GM20000 (cell line): ENCODE data around the gene HIVEP1.
A peak's percentile ranks its signal among the peaks of the same experiment; 100 is the strongest.

ENCODE experiments used
- DNase-seq: peaks from one replicate; pipeline ENCODE4 v3.0.0; 2012; ENCODE audit warnings: low spot score
- TF ChIP-seq, protein P1 (sequence below): IDR thresholded peaks from 2 replicates; pipeline ENCODE4 v1.5.1; 2012; ENCODE audit warnings: mild to moderate bottlenecking, control low read depth; ENCODE audit errors: extremely low read depth, missing control alignments

The HIVEP1 gene

DNA sequence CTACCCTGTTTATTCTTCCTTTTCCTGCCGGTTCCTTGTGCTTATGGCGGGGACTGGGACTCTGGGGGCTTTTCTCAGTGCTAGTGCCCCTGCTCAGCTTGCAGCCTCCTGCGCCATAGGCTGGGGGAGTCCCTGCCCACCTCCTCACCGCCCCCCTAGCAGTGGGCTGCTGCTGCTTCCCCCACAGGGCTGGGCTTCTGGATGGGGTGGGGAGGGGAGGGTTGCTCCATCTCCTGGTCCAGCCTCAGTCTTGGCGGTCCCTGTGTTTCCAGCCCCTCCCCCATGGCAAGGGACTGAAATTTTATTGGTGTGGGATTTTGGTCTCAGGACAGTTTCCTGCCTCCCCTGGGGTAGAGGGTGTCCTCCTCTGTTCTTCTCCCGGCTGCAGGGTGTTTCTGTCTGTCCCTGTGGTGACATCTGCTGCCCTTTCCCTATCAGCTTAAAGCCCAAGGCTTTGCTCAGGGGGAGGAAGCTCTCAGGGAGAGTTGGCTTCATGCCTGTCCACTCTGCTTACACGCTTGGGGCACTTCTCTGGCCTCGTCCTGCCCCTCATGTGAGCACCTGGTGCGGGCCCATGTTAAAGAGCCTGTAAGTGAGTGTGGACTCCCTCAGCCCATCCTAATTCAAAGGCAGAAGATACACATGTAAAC is 100.6 kb downstream of the HIVEP1 start:
- TF ChIP-seq, protein P1, sequence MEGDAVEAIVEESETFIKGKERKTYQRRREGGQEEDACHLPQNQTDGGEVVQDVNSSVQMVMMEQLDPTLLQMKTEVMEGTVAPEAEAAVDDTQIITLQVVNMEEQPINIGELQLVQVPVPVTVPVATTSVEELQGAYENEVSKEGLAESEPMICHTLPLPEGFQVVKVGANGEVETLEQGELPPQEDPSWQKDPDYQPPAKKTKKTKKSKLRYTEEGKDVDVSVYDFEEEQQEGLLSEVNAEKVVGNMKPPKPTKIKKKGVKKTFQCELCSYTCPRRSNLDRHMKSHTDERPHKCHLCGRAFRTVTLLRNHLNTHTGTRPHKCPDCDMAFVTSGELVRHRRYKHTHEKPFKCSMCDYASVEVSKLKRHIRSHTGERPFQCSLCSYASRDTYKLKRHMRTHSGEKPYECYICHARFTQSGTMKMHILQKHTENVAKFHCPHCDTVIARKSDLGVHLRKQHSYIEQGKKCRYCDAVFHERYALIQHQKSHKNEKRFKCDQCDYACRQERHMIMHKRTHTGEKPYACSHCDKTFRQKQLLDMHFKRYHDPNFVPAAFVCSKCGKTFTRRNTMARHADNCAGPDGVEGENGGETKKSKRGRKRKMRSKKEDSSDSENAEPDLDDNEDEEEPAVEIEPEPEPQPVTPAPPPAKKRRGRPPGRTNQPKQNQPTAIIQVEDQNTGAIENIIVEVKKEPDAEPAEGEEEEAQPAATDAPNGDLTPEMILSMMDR, result no peak
- DNase-seq, result peak; percentile 33

DNA sequence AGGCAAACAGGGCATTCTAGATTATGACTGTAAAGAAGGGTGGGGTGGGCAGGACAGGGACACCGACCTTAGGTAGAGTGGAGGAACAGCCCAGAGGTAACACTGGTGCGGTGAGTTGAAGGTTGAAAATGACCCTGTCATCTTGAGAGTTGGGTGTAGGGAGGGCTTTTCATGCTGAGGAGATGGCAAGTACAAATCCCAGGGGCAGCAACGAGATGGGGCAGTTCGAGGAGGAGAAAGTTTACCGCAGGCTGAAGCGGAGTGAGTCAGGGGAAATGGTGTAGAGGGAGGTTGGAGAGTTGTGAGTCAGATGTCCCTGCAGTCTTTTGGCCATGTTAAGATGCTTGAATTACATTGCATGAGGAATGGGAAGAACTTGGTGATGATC is 101.1 kb downstream of the HIVEP1 start:
- TF ChIP-seq, protein P1, result no peak
- DNase-seq, result peak; percentile 65

DNA sequence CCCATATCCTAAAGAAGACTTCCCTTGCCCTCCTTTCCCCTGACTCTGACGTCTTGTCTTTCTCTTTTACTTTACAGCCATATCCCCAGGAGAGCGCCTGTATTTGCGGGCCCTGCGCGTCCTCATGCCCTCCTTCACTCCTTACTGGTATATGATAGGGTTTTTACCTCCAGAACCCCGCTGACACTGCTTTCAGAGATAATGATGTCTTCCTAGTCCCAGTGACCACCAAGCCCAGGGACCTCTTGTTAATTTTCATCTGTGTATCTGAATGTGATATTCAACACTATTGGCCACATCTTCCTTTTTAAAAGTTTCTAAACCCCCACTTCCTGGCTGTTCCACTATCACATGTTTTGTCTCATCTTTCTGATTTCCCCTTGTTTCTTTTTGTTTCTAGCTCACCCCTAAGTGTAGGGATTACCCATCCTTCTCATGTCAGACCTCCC is 102.0 kb downstream of the HIVEP1 start:
- TF ChIP-seq, protein P1, result no peak
- peak; percentile 55 for DNase-seq

DNA sequence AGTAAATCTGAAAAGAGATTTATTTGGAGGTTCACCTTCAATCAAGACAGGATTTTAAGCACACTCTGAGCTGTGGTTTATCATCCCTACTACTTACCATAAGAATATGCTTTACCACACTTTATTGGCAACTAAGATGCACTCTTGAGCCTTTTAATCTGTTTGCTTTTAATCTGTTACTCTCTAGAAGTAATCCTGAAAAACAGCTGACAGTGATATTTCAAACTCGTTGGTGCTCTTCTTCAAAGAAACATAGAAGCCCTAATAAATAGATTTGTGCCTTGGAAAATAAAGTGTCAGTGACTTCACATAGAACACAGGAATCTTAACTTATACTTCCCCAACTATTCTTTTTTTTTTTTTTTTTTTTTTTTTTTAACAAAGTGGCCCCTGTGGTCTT is 102.9 kb downstream of the HIVEP1 start:
- DNase-seq, result no peak
- TF ChIP-seq, protein P1, result no peak

DNA sequence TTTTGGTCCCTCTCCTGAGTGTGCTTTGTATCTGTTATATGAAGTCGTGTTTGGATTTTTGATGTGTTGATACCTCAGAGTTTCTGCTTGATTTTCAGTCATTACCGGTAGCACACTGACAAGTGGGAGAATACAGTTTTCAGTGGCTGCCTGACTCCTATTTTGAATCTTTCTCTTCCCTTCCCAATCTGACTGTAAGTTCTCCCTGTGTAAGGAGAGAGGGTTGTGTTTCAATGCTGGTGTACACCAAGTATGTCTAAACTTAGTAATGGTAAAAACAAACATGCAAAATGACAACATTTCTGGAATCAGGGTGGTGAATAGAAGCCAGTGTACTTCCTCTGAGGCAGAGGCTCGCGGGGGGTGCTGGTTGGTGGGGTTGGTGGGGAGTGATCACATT is 103.4 kb downstream of the HIVEP1 start:
- DNase-seq, result peak; percentile 21
- TF ChIP-seq, protein P1, result no peak

DNA sequence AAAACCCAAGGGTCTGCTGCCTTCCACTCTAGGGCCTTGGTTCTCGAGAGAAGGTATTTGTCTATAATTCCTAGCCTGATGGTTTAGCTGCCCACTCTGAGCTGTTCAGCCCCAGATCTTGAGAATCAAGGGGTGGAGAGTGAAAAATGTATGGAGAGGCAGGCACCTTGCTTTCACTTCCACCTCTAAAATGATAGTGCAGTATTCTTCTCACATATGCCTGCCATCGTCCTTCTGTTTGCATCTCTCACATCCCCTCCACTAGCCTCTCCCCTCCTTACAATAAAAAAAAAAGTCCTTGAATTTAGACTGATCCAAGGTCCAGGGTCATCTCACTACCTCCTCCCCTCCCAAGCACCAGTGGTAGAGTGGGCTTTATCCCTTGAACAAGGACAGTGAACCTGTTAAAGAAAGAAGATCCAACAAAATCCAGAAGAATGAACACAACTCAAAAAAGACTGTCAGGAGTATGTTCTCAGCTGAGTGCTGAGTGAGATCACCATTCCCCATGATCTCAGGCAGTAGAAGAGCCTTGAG is 104.2 kb downstream of the HIVEP1 start:
- DNase-seq, result peak; percentile 28
- TF ChIP-seq, protein P1, result no peak

DNA sequence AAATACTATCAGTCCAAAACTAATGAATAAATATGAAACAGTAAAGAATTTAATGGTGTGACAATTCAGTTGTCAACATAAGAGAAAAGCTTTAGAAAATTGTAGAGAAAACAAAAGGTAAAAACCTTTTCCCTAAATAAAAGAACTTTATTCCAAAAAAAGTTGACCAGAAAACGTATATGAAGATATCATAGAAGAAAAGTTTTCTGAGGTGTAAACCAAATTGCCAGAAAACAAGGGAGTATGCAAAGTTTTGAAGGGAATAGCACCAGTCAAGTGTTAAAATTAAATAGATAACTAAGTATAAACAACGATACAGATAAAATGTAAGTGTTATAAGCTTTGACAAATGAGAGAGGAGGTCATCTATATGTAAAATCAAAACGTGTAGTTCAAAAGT is 104.9 kb downstream of the HIVEP1 start:
- TF ChIP-seq, protein P1, result no peak

More for the DNA sequence above, 104.9 kb downstream of the HIVEP1 start:
- no peak for DNase-seq
